ENCODE data around the gene FAM117A. TPM values are rescaled to one million over a fixed set of nuclear protein-coding genes. Genes with fewer than 3 reads are reported as not detected.

The FAM117A gene
- total RNA-seq, 1 experiment from 2014 or later = 41.5 TPM

DNA sequence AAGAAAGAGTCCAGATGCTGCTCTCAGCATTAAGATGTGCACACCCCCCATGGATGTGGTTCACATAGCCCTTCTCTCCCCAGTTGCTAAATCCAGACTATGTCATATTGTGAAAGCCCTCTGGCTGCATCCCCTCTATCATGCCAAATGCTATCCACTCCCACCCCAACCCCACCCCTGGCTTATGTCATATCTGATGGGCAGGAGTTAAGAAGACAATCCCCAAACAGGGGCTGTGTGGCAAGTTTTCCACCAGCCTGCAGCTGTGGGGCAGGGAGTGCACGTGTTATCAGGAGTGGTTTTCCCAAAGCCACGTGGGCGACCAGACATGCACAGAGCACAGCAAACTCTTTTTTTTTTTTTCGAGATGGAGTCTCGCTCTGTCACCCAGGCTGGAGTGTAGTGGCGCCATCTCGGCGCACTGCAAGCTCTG is 10.0 kb downstream of the FAM117A start:
- intact Hi-C loops (cut with micrococcal nuclease; ENCODE audit: unreplicated experiment) = no loop called here

DNA sequence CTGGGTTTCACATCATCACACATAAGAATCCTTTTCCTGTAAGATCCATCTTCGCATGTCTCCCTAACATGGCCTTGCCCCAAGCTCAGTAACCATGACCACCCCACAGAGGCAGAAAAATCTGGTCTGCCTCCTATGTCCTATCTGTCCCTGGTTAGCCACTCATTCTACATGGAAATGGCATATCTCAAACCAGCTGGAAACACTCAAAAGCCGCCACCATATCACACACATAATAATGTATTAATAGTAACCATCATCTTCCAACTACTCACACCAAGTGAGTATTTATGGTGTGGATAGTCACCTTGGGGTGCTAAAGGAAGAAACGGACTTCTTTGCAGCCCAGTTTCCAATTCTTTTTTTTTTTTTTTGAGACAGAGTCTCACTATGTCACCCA is 11.4 kb downstream of the FAM117A start:
- intact Hi-C loops (cut with micrococcal nuclease; ENCODE audit: unreplicated experiment) = no loop called here
- no peaks in the 10 kb centered on the region for H3K27me3 ChIP-seq (replicated peaks; ENCODE audit: control insufficient read depth, insufficient read depth, low read length)
- Mint-ChIP-seq H3K27me3 (ENCODE audit: insufficient read depth, unreplicated experiment) (no peaks in the 10 kb centered on the region), H3K4me3 (ENCODE audit: unreplicated experiment) (no peak overlapping the region), H3K4me1 (ENCODE audit: low read depth, unreplicated experiment) (no peaks in the 10 kb centered on the region), H3K27ac (ENCODE audit: unreplicated experiment) (no peak overlapping the region), H3K36me3 (ENCODE audit: insufficient read depth, unreplicated experiment) (no peaks in the 10 kb centered on the region), H3K9me3 (ENCODE audit: unreplicated experiment) (no peaks in the 10 kb centered on the region)
- no peaks in the 10 kb centered on the region for H3K9me3 ChIP-seq
- no TSS peak for BruUV-seq (replicated peaks)
- peaks cover 6% of the 10 kb centered on the region; the same call in 1 of the 2 replicates for H3K36me3 ChIP-seq (ENCODE audit: control insufficient read depth, insufficient read depth, low read length)
- TF ChIP-seq, protein P1, sequence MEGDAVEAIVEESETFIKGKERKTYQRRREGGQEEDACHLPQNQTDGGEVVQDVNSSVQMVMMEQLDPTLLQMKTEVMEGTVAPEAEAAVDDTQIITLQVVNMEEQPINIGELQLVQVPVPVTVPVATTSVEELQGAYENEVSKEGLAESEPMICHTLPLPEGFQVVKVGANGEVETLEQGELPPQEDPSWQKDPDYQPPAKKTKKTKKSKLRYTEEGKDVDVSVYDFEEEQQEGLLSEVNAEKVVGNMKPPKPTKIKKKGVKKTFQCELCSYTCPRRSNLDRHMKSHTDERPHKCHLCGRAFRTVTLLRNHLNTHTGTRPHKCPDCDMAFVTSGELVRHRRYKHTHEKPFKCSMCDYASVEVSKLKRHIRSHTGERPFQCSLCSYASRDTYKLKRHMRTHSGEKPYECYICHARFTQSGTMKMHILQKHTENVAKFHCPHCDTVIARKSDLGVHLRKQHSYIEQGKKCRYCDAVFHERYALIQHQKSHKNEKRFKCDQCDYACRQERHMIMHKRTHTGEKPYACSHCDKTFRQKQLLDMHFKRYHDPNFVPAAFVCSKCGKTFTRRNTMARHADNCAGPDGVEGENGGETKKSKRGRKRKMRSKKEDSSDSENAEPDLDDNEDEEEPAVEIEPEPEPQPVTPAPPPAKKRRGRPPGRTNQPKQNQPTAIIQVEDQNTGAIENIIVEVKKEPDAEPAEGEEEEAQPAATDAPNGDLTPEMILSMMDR (IDR thresholded peaks at IDR 0.05; ENCODE audit: insufficient read depth in 1 of 2, low read depth in 1 of 2, low read length in 1 of 2, severe bottlenecking in 1 of 2, unreplicated experiment in 1 of 2) = no peak
- DNase-seq = no peak
- no peak overlapping the region for H3K4me3 ChIP-seq (ENCODE audit: low read depth, low read length)
- CTCF ChIA-PET = interaction anchor here (0.5 to 0.7 kb wide), 3 partner anchors 12 to 99 kb away, joined by 3 read pairs; partner anchors contain the start of gene FAM117A
- POLR2A ChIA-PET = interaction anchor here (0.5 to 1.7 kb wide), 3 partner anchors 7 to 50 kb away, joined by 4 to 11 read pairs (median 4); partner anchors contain the start of gene FAM117A
- H3K4me1 ChIP-seq = peaks cover 6% of the 10 kb centered on the region; the same call in 1 of the 2 replicates

More for the DNA sequence above, 10.0 kb downstream of the FAM117A start:
- H3K9me3 Mint-ChIP-seq (ENCODE audit: unreplicated experiment) = no peaks in the 10 kb centered on the region
- POLR2A ChIA-PET = no interaction called here
- H3K4me1 Mint-ChIP-seq (ENCODE audit: low read depth, unreplicated experiment) = no peaks in the 10 kb centered on the region
- no TSS peak for BruUV-seq (replicated peaks)
- no peak for DNase-seq
- Histone ChIP-seq H3K9me3 (no peaks in the 10 kb centered on the region), H3K36me3 (ENCODE audit: control insufficient read depth, insufficient read depth, low read length) (peaks cover 6% of the 10 kb centered on the region; the same call in 1 of the 2 replicates), H3K4me3 (ENCODE audit: low read depth, low read length) (no peak overlapping the region), H3K27me3 (replicated peaks; ENCODE audit: control insufficient read depth, insufficient read depth, low read length) (no peaks in the 10 kb centered on the region), H3K4me1 (no peaks in the 10 kb centered on the region)
- no peak overlapping the region for H3K4me3 Mint-ChIP-seq (ENCODE audit: unreplicated experiment)
- TF ChIP-seq, protein P1 (IDR thresholded peaks at IDR 0.05; ENCODE audit: insufficient read depth in 1 of 2, low read depth in 1 of 2, low read length in 1 of 2, severe bottlenecking in 1 of 2, unreplicated experiment in 1 of 2) = no peak
- no peaks in the 10 kb centered on the region for H3K36me3 Mint-ChIP-seq (ENCODE audit: insufficient read depth, unreplicated experiment)
- CTCF ChIA-PET = interaction anchor here (0.7 kb wide), 2 partner anchors 42 to 179 kb away, joined by 3 read pairs; no protein-coding TSS in a partner anchor
- no peak overlapping the region for H3K27ac Mint-ChIP-seq (ENCODE audit: unreplicated experiment)
- no peaks in the 10 kb centered on the region for H3K27me3 Mint-ChIP-seq (ENCODE audit: insufficient read depth, unreplicated experiment)

DNA sequence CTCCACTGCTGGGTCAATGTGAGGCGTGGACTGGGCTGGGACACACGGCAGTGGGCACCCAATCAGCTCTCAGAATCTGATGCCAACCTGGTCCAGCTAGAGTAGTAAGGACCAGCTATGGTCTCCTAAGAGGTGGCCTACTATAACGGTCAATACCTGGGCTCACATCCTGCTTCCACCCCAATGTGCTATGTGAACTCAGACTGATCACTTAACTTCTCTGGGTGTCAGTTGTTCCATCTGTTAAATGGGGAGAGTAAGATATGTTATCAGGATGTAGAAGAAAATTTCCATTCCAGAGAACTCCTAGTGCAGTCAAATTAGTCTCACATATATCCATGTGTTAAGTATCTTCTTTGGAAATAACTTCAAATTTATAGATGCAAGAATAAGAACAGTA is 14.2 kb downstream of the FAM117A start:
- TF ChIP-seq, protein P1 (IDR thresholded peaks at IDR 0.05; ENCODE audit: insufficient read depth in 1 of 2, low read depth in 1 of 2, low read length in 1 of 2, severe bottlenecking in 1 of 2, unreplicated experiment in 1 of 2) = no peak
- ChIA-PET POLR2A (interaction anchor here (1.2 kb wide), 1 partner anchor 14 kb away, joined by 5 read pairs; the partner anchor contains the start of gene FAM117A), CTCF (interaction anchor here (0.7 to 1.3 kb wide), 2 partner anchors 14 to 314 kb away, joined by 3 read pairs; partner anchors contain the start of gene FAM117A)
- Mint-ChIP-seq H3K36me3 (ENCODE audit: insufficient read depth, unreplicated experiment) (no peaks in the 10 kb centered on the region), H3K27me3 (ENCODE audit: insufficient read depth, unreplicated experiment) (no peaks in the 10 kb centered on the region), H3K9me3 (ENCODE audit: unreplicated experiment) (no peaks in the 10 kb centered on the region), H3K27ac (ENCODE audit: unreplicated experiment) (no peak overlapping the region), H3K4me1 (ENCODE audit: low read depth, unreplicated experiment) (peaks cover 12% of the 10 kb centered on the region), H3K4me3 (ENCODE audit: unreplicated experiment) (no peak overlapping the region)
- intact Hi-C loops (cut with micrococcal nuclease; ENCODE audit: unreplicated experiment) = no loop called here
- H3K4me3 ChIP-seq (ENCODE audit: low read depth, low read length) = no peak overlapping the region
- no peaks in the 10 kb centered on the region for H3K9me3 ChIP-seq
- peaks cover 18% of the 10 kb centered on the region for H3K4me1 ChIP-seq
- H3K27me3 ChIP-seq (replicated peaks; ENCODE audit: control insufficient read depth, insufficient read depth, low read length) = no peaks in the 10 kb centered on the region
- no TSS peak for BruUV-seq (replicated peaks)
- DNase-seq = no peak
- H3K36me3 ChIP-seq (ENCODE audit: control insufficient read depth, insufficient read depth, low read length) = peaks cover 6% of the 10 kb centered on the region; the same call in 1 of the 2 replicates

Data from Caco-2 (cell line).